NT2/D1 (cell line): Measurements from ENCODE around the gene TPGS1.
"Not testable (repeated sequence)": the region's sequence is repeated elsewhere in the genome, so short reads cannot be mapped to it uniquely, and the experiment has no call there.

Experiments used
- DNase-seq: peaks from one replicate; pipeline ENCODE4 v3.0.0-alpha.2; 2011; ENCODE audit warnings: low read depth, low spot score
- H3K27me3 ChIP-seq: 2 replicates; pipeline ENCODE4 v1.6.0; 2011; ENCODE audit warnings: mild to moderate bottlenecking; ENCODE audit not compliant: insufficient read length, insufficient read depth
- H3K36me3 ChIP-seq: 2 replicates; pipeline ENCODE4 v1.6.1; 2011; ENCODE audit warnings: mild to moderate bottlenecking, low read length, mixed read lengths; ENCODE audit not compliant: insufficient read depth, insufficient read length
- H3K4me1 ChIP-seq: 2 replicates; pipeline ENCODE4 v1.5.1; 2011; ENCODE audit not compliant: insufficient read depth, insufficient read length
- H3K4me3 ChIP-seq: 2 replicates; pipeline ENCODE4 v1.5.1; 2011; ENCODE audit warnings: low read depth; ENCODE audit not compliant: insufficient read length
- H3K9ac ChIP-seq: 2 replicates; pipeline ENCODE4 v1.6.0; 2011; ENCODE audit warnings: low read depth; ENCODE audit not compliant: insufficient read length
- H3K9me3 ChIP-seq: 2 replicates; pipeline ENCODE4 v1.5.1; 2011; ENCODE audit warnings: mild to moderate bottlenecking, low read length; ENCODE audit not compliant: insufficient read depth
- SUZ12 ChIP-seq: IDR thresholded peaks from 2 replicates; pipeline ENCODE4 v1.6.1; 2011; ENCODE audit not compliant: insufficient read length, insufficient read depth; ENCODE audit errors: extremely low read depth
- YY1 ChIP-seq: IDR thresholded peaks from 2 replicates; pipeline ENCODE4 v1.6.1; 2011; ENCODE audit not compliant: insufficient read length, insufficient read depth
- ZNF274 ChIP-seq: IDR thresholded peaks from 2 replicates; pipeline ENCODE4 v1.6.1; 2011; ENCODE audit warnings: mild to moderate bottlenecking, low read depth, low read length

TPGS1 gene

DNA sequence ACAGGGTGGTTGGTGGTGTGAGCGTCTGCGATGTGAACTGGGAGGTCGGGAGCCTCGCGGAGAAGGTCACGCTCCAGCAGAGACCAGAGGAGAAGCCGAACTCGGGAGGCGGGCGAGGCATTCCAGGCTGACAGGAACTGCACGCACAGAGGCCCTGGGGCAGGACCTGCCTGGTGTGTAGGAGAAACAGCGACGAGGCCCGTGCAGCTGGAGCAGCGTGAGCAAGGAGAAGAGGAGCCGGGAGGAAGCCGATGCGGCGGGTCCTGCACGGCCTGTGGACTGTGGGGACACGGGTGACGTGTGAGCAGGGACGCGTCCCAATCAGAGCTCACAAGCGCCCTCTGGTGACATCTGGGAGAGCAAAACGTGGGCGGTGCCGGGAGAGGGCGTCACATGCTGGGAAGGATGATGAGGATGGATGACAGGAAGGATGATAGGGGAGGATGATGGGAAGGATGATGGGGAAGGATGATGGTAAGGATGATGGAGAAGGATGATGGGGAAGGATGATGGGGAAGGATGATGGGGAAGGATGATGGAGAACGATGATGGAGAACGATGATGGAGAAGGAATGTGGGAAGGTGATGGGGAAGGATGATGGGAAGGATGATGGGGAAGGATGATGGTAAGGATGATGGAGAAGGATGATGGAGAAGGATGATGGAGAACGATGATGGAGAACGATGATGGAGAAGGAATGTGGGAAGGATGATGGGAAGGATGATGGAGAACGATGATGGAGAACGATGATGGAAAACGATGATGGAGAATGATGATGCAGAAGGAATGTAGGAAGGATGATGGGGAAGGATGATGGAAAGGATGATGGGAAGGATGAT, 27.1 kb upstream of the TPGS1 start:
- no peak for DNase-seq
- no peaks in the 10 kb centered on the region for H3K36me3 ChIP-seq
- H3K9me3 ChIP-seq = no peaks in the 10 kb centered on the region; the same call in 1 of the 2 replicates
- peaks cover 23% of the 10 kb centered on the region for H3K4me1 ChIP-seq
- peaks cover 4% of the 10 kb centered on the region for H3K27me3 ChIP-seq
- peak overlapping the region; percentile 26 for H3K4me3 ChIP-seq
- H3K9ac ChIP-seq = peak overlapping the region; percentile 58
- TF ChIP-seq SUZ12 (no peak), YY1 (no peak), ZNF274 (no peak)

DNA sequence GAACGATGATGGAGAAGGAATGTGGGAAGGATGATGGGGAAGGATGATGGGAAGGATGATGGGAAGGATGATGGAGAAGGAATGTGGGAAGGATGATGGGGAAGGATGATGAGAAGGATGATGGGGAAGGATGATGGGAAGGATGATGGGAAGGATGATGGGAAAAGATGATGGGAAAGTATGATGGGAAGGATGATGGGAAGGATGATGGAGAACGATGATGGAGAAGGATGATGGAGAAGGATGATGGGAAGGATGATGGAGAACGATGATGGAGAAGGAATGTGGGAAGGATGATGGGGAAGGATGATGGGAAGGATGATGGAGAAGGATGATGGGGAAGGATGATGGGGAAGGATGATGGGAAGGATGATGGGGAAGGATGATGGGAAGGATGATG, 26.2 kb upstream of the TPGS1 start:
- H3K9me3 ChIP-seq, H3K9ac ChIP-seq, H3K4me3 ChIP-seq, H3K36me3 ChIP-seq, H3K27me3 ChIP-seq, DNase-seq: not testable (repeated sequence)
- H3K4me1 ChIP-seq = peaks cover 28% of the 10 kb centered on the region

DNA sequence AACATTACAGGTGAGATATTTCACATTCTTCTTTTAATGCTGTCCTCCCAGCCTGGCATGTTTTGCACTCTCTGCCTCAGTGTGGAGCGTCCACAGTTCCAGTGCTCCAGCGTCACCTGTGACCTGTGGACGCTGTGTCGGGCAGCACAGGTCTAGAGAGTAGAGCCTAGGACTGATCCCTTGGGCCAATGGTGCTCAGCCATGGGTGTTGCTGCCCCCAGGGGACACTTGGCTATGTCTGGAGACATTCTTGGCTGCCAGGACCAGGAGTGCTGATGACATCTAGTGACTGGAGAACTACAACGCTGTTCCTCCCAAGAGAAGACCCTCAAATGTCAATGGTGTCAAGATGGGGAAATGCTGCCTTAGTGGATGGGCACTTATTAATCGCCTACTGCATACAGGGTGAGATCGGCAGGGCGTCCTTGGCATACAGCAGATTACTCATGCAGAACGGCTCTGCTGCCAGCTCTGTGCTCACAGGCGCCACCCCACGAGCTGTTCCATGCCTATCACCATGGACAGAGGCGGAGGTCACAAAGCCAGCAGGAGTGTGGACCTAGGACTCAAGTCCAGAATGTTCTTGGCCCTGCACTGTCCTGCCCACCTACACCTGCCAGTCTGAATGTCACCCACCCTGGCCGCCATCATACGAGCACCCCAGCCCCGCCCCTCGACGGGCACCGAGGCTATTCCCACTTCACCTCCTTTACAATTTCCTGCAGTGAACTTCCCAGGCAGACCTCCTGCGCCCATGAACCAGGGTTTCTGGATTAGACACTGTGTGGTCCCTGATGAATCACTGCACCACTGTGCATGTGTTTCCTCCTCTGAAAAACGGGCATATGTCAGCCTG, 24.9 kb upstream of the TPGS1 start:
- no peaks in the 10 kb centered on the region; the same call in 1 of the 2 replicates for H3K9me3 ChIP-seq
- DNase-seq = no peak
- no peak overlapping the region for H3K9ac ChIP-seq
- H3K36me3 ChIP-seq = no peaks in the 10 kb centered on the region
- H3K4me1 ChIP-seq = peaks cover 28% of the 10 kb centered on the region
- H3K4me3 ChIP-seq = no peak overlapping the region
- H3K27me3 ChIP-seq = peaks cover 4% of the 10 kb centered on the region
- TF ChIP-seq YY1 (no peak), ZNF274 (no peak), SUZ12 (no peak)

DNA sequence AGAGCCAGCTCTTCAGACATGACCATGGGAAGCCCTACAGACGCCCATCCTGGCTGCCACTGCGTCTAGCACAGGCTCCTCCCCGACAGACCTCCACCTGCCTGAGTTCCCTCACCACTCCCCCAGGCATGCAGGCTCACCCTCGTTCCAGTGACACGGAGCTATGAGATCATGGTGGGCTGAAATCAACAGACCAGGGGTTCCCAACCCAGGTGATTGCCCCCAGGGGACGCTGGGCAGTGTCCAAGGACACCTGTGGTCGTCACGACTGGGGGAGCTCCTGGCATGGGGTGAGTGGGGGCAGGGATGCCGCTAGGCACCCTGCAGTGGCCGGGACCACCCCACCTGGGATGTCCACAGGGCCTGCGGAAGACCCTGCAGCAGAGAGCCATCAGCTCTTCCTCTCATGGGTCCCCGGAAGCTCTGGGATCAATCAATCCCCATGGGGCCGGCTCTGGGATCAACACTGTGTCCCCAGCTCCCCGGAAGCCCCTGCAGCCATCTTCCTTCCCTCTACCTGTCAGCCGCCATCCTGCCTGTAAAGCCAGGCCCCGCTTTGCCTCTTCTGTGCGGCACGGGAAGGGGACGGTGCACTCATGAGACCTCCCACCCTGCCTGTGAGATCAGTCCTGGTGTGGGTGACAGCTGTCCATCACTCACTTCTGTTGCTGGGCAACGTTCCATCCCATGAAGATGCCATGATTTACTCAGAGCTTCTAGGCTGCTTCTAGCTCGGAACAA, 23.8 kb upstream of the TPGS1 start:
- H3K4me1 ChIP-seq = peaks cover 20% of the 10 kb centered on the region
- H3K9me3 ChIP-seq = no peaks in the 10 kb centered on the region; the same call in 1 of the 2 replicates
- no peak overlapping the region for H3K4me3 ChIP-seq
- H3K9ac ChIP-seq = no peak overlapping the region
- TF ChIP-seq YY1 = no peak
- TF ChIP-seq SUZ12 = no peak
- TF ChIP-seq ZNF274 = no peak
- no peaks in the 10 kb centered on the region for H3K36me3 ChIP-seq
- DNase-seq = no peak
- H3K27me3 ChIP-seq = peaks cover 4% of the 10 kb centered on the region

DNA sequence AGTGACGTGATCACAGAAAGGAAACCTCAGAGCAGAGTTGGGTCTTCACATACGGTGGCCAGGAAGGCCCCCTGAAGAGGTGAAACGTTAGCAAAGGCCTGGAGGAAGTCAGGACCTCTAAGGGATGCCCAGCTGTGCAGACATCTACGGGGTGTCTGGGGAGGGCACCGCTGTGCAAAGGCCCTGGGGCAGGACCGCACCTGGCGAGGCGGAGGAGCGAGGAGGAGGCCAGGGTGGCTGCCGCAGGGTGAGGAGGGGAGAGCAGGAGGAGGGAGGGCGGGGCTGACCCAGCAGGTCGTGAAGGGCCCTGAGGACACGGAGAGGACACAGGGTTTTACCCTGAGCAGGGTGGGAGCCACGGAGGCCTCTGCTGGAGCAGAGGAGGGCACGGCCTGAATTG, 22.8 kb upstream of the TPGS1 start:
- no peak for DNase-seq
- H3K4me1 ChIP-seq = peaks cover 17% of the 10 kb centered on the region
- H3K9me3 ChIP-seq = no peaks in the 10 kb centered on the region; the same call in 1 of the 2 replicates
- no peak overlapping the region for H3K9ac ChIP-seq
- no peak overlapping the region for H3K4me3 ChIP-seq
- no peaks in the 10 kb centered on the region for H3K36me3 ChIP-seq
- TF ChIP-seq ZNF274 (no peak), SUZ12 (no peak), YY1 (no peak)
- H3K27me3 ChIP-seq = peaks cover 4% of the 10 kb centered on the region

DNA sequence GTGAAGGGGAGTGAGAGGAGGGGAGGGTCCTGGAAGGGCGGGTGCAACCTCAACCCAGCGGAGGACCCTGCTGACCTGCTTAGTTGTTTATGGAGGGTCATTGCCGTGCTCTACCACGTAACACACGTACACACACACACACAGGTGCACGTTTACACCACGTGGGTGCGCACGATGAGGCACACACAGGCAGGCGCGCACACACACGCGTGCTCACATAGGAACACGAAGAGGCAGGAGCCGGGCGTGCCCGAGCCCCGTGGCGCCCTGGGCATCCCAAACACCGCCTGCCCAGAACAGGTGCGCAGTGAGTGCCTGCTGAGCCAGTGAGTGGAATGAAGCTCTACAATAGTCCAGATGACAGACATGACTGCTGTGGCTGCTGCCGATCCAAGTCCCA, 22.2 kb upstream of the TPGS1 start:
- Histone ChIP-seq H3K4me3 (no peak overlapping the region), H3K4me1 (peaks cover 14% of the 10 kb centered on the region), H3K9me3 (no peaks in the 10 kb centered on the region; the same call in 1 of the 2 replicates), H3K27me3 (peaks cover 5% of the 10 kb centered on the region), H3K9ac (peak overlapping the region; percentile 65), H3K36me3 (no peaks in the 10 kb centered on the region)
- no peak for DNase-seq
- TF ChIP-seq SUZ12 (no peak), ZNF274 (no peak), YY1 (no peak)

DNA sequence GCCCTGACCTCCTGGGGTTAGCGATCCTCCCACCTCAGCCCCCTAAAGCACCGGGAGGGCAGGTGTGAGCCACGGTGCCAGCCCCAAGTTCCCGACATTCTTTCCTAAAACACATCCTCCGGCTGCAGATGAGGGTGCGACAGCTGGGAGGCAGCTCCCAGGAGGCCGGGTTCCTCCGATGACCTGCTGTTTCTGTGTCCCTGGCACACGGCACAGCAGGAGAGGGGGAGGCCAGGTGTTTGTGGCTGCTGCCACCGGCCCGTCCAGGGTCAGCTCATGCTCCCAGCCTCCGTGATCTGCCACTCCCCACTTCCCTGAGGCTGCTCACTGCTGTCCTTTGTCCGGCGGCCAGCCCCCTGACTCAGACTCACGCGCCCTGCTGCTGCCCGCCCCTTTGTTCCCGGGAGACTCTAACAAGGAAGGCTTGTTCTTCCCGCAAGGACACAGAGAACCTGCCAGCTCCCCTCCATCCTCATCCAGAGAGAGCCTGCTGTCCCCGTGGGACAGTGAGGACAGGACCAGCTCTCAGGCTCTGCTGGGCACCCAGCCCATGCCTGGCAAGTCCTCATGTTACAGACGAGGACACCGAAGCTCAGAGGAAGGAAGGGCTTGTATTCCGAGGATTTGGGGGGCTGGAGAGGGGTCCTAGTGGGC, 21.6 kb upstream of the TPGS1 start:
- H3K27me3 ChIP-seq = peaks cover 9% of the 10 kb centered on the region
- peak overlapping the region; percentile 2 for H3K4me3 ChIP-seq
- TF ChIP-seq SUZ12 (no peak), YY1 (no peak), ZNF274 (no peak)
- peak overlapping the region; percentile 65 for H3K9ac ChIP-seq
- H3K36me3 ChIP-seq = no peaks in the 10 kb centered on the region
- no peaks in the 10 kb centered on the region; the same call in 1 of the 2 replicates for H3K9me3 ChIP-seq
- H3K4me1 ChIP-seq = peaks cover 14% of the 10 kb centered on the region
- DNase-seq = no peak
